HG02763 (cell line): ENCODE results near the gene TNFRSF4.

ENCODE experiments used
- ATAC-seq: cut with Tn5 transposase; IDR thresholded peaks from one replicate; pipeline ENCODE4 v1.9.1; 2021; ENCODE audit warnings: mild to moderate bottlenecking, moderate library complexity; ENCODE audit not compliant: unreplicated experiment

Gene TNFRSF4

DNA sequence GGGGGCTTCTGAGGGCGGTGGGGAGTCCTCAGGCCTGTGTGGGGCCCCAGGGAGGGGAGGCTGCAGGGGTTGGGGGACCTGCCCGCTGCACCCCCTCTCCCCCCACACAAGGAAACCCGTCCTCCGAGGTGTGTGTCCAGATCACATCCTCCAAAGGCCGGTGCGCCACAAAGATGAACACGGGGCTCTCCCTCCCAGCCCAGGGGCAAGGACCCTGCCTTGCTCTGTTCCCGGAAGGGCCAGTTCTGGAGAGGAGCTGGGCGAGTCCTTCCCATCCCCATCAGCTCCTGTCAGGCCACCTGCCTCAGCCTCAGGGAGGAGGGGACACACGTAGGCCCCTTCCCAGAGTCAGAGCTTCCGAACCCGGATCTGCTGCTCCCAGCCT, 42.8 kb downstream of the TNFRSF4 start:
- ATAC-seq, result no peak

- ATAC-seq, result no peak
These were observed 43.5 kb downstream of the TNFRSF4 start for GRCh38 chr1:1170215-1171091.

DNA sequence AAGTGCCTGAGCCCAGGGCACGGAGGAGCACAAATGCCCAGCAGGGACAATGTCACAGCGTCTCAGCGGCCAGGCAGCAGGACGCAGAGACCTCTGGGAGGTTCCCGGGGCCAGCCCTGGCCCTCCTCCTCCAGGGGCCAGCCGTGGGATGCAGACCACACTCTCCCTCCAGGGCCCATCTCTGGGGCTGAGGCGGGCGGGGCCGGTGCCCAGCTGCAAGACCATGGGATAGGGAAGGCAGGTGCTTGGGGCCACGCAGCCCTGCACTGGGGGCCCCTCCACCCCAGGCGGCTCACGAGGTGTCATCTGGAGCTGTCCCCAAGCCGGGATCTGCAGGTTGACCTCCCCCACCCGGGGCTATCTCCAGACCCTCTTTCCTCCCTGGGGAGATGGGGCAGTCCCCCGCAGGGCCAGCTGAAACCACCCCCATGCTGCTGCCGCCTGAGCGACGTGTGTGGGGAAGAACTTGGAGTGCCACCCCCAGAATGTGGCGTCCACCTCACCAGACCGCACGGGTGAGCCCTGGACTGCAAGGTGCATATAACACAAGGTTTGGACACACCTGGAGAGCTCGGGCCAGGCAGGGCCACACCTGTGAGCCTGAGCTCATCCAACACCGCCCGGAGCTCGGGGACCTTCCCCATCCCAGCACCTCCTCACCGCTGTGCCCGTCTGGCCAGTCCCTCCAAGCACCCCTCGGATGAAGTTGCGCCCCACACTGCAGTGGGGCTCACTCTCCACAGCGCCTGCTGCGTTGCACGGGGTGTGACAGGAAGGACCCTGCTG, 44.3 kb downstream of the TNFRSF4 start:
- ATAC-seq, result no peak

- ATAC-seq, result no peak
These were observed 45.2 kb downstream of the TNFRSF4 start for GRCh38 chr1:1168451-1169411.

GRCh38 chr1:1167841-1168450, 46.0 kb downstream of the TNFRSF4 start:
- no peak for ATAC-seq

- ATAC-seq, result no peak
These were observed 46.5 kb downstream of the TNFRSF4 start for GRCh38 chr1:1167398-1167821.

DNA sequence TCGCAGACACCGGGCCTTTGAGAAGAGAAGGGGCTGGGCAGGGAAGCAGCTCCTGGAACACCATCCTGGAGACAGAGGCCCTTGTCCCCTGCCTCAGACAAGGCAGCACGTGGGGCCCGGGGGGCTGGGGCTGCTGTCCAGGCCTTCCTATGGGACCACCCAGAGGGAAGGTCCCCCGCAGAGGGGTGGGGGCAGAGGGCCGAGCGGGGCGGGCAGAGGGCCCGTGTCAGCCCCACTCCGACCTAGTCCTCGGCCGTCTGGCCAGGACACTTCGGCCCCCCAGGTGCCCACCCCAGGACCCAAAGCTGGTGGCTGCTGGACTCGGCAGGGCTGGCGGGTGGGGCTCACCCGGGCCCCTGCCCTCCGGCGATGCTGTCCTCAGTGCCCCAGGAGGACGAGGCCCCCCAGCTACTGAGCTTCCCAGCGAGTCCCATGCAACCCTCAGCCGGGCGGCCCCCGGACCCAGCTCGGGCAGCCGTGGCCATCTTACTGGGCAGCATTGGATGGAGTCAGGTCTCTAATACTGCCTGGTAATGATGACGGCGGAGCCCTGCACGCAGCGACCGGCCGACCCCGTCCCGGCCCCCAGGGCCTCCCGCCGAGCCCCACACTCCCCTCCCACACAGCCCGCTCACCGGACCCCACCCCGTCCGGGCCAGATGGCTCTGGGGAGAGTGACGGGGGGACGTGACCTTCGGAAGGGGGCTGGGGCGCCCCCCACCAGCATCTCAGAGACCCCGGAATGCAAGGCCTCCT, 47.1 kb downstream of the TNFRSF4 start:
- ATAC-seq, result no peak

DNA sequence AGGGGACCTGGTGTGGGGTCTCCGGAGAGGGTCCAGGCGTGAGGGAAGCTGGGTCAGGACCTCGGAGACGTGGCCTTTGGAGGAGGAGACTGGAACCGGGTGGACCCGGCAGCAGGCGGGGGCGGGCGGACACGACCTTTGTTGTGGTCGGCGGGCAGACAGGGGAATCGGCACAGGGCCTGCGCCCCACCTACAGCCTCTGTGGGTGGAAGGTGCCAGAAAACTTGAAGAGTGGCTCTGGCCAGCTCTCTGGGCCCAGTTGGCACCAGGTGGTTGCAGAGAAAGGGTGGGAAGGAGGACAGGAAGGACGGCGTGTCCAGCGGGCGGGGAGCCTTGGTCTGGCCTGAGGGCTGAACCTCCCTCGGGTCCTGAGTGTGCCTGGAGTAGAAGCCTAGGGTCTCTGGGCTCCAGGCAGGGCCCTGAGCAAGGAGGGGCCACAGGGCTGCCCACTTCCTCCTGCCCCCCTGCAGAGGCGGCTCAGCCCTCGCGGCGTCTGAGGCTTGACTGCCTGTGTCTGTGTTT, 48.0 kb downstream of the TNFRSF4 start:
- no peak for ATAC-seq

DNA sequence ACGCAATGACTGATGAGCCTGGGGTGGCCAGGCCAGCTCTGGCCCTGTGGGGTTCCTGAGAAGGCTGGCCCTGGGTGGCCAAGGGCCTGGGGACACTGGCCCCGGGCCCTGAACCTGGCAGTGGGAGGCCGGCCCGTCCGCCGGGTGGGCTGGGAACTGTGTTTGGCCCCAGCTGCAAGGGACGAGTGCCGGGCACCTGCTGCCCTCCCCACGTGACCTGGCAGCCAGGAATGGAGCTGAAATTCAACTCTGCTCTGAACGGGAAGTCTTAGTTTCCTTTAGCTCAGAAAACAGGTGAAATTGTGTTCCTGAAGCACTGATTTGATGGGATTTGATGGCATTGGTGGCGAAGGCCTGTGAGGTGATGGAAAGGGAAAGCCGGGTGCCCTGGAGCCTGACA, 48.5 kb downstream of the TNFRSF4 start:
- ATAC-seq, result no peak

GRCh38 chr1:1164701-1165451, 49.1 kb downstream of the TNFRSF4 start:
- ATAC-seq, result no peak

DNA sequence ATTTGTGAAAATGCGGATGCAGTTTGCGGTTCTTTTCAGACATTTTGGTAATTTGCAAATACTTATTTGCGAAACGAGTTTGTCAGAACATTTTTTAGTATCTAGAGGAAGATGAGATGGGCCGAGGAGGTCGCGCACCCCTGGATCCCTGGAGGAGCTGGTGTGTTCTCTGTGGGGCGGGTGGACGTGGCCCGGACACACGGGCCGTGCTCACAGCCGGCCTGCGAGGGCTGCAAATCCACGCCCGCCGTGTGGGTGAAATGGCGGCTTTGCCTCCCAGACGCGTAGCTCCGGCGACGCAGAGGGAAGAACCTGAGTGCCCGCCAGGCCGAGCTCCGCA, 49.6 kb downstream of the TNFRSF4 start:
- ATAC-seq, result no peak

DNA sequence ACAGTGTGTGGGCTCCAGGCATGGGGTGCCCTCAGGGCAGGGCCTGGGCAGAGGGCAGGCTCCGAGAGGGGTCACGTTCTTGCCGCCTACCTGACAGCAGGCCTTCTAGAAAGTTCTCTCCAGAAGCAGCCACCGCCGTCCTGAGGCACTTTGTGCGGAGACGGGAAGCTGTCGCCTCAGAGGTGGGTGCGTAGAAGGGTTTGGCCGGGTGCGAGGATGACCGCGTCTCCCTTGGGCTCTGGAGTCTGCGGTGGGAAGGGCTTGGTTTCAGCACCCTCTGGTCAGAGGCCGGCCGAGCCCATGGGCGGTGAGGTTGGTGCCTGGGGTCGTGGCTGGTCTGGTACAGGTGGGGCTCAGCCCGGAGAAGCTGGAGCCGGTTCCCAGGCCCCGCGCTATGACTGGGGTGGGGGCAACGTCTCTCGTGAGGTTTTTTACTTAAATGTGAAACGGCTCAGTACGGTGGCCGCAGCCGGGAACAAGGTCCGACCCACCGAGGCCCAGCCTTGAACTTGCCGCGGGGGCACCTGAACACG, 50.3 kb downstream of the TNFRSF4 start:
- ATAC-seq, result no peak

DNA sequence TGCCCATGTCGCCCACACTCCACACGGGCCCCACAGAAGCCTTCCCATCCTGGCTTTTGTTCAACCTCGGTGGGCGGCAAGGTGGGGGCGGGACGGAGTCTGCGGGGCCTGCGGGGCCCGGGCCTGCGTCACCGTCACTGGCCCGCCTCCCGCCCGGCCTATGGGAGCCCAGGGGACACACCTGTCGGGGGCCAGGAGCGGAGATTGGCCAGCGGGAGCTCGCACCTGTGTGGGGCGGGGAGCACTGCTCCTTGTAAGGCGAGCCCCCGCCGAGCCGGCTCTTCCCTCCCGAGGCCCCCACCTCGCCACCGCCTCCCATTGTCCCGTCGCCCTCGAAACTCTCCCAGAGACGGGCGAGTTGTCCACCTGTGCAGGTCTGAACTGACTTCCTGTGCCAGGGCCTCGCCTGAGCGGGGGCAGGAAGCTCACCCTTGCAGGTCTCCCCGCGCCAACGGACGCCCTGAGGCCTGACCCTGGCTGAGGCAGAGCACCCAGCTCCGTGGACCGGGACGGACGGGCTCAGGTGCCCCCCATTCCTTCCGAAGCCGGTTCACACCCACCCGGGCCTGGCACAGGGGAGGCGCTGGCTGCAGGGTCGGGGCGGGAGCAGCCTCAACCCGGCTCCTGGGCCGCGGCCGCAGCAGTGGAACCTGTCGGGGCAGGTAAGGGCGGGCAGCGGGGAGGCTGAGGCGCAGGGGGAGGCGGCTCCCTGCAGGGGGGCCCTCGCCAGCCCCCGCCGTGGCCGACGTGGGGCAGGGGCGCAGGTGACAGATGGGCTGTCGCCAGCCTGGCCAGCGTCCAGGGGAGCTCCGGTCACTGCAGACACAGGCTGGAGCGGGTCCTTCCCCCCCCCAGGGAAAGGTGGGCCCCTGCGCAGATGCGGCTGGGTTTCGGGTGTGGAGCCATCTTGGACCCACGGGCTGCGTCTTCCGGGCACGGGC, 51.1 kb downstream of the TNFRSF4 start:
- ATAC-seq, result no peak

DNA sequence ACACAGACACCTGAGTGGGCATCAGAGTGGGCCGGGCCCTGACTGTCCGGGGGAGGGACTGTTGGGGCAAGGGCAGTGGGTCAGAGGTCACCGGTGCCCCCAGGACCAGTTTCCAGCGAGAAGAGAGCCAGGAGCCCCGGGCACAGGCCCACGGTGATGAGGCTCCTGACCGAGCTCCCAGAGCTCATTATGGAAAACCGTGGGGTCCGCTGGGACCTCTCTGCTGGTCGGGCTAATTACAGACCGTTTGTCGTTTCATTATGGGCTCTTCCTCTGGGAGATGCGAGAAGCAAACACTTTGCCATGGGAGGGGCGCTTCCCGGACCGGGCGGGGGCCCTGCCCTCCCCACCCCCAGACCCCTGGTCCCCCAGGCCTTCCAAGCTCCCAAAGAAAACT, 52.3 kb downstream of the TNFRSF4 start:
- no peak for ATAC-seq
